Measurements from ENCODE around the gene HTR3B. TPM values are rescaled to one million over a fixed set of nuclear protein-coding genes. Genes with fewer than 3 reads are reported as not detected.
A peak's percentile ranks its signal among the peaks of the same experiment; 100 is the strongest.
"Not testable (repeated sequence)": the region's sequence is repeated elsewhere in the genome, so short reads cannot be mapped to it uniquely, and the experiment has no call there.

HTR3B gene
- total RNA-seq, 1 donor from 2014 or later: not detected

- DNase-seq (ENCODE audit: low read depth in 2 of 2): no peak
Measured at GRCh38 chr11:113942256-113942655, 37.7 kb downstream of the HTR3B start.

- not testable (repeated sequence) for DNase-seq (ENCODE audit: low read depth in 2 of 2)
Measured at GRCh38 chr11:113946162-113946561, 41.6 kb downstream of the HTR3B start.

GRCh38 chr11:113947994-113948393, 43.4 kb downstream of the HTR3B start:
- DNase-seq (ENCODE audit: low read depth in 2 of 2): no peak

- DNase-seq (ENCODE audit: low read depth in 2 of 2): no peak
Measured at GRCh38 chr11:113949891-113950290, 45.3 kb downstream of the HTR3B start.

- no peak for DNase-seq (ENCODE audit: low read depth in 2 of 2)
Measured at GRCh38 chr11:113951537-113951936, 46.9 kb downstream of the HTR3B start.

GRCh38 chr11:113952070-113952469, 47.5 kb downstream of the HTR3B start:
- no peak for DNase-seq (ENCODE audit: low read depth in 2 of 2)

- DNase-seq (ENCODE audit: low read depth in 2 of 2): no peak
Measured at GRCh38 chr11:113952588-113952987, 48.0 kb downstream of the HTR3B start.

GRCh38 chr11:113954235-113954634, 49.6 kb downstream of the HTR3B start:
- DNase-seq (ENCODE audit: low read depth in 2 of 2): no peak

GRCh38 chr11:113956986-113957385, 52.4 kb downstream of the HTR3B start:
- DNase-seq (ENCODE audit: low read depth in 2 of 2): no peak

- no peak for DNase-seq (ENCODE audit: low read depth in 2 of 2)
Measured at GRCh38 chr11:113960702-113961330, 56.2 kb downstream of the HTR3B start.

- DNase-seq (ENCODE audit: low read depth in 2 of 2): no peak
Measured at GRCh38 chr11:113967361-113967760, 62.8 kb downstream of the HTR3B start.

GRCh38 chr11:113971506-113972195, 67.1 kb downstream of the HTR3B start:
- no peak for DNase-seq (ENCODE audit: low read depth in 2 of 2)

- peak in 1 of 2 donors; percentile 48 for DNase-seq (ENCODE audit: low read depth in 2 of 2)
Measured at GRCh38 chr11:113974741-113975470, 70.3 kb downstream of the HTR3B start, which contains the start of gene HTR3A. HTR3A (plus strand) TSS chr11:113975108; CDS start chr11:113975326, 218 bp downstream.

GRCh38 chr11:113977071-113977490, 72.5 kb downstream of the HTR3B start:
- no peak for DNase-seq (ENCODE audit: low read depth in 2 of 2)

- no peak for DNase-seq (ENCODE audit: low read depth in 2 of 2)
Measured at GRCh38 chr11:113977701-113978100, 73.1 kb downstream of the HTR3B start.

GRCh38 chr11:113979431-113979830, 74.8 kb downstream of the HTR3B start:
- DNase-seq (ENCODE audit: low read depth in 2 of 2): no peak

GRCh38 chr11:113980785-113981184, 76.2 kb downstream of the HTR3B start:
- DNase-seq (ENCODE audit: low read depth in 2 of 2): no peak

GRCh38 chr11:113982306-113982705, 77.7 kb downstream of the HTR3B start:
- DNase-seq (ENCODE audit: low read depth in 2 of 2): no peak

GRCh38 chr11:113984781-113985180, 80.2 kb downstream of the HTR3B start:
- DNase-seq (ENCODE audit: low read depth in 2 of 2): no peak

- no peak for DNase-seq (ENCODE audit: low read depth in 2 of 2)
Measured at GRCh38 chr11:113985906-113986305, 81.3 kb downstream of the HTR3B start.

GRCh38 chr11:113986351-113987140, 82.0 kb downstream of the HTR3B start:
- DNase-seq (ENCODE audit: low read depth in 2 of 2): no peak

- no peak for DNase-seq (ENCODE audit: low read depth in 2 of 2)
Measured at GRCh38 chr11:113989381-113989780, 84.8 kb downstream of the HTR3B start.

Measured in dermis microvascular lymphatic vessel endothelial cell (primary cell).